Measurements from ENCODE around the gene CYBB. TPM values are rescaled to one million over a fixed set of nuclear protein-coding genes. Genes with fewer than 3 reads are reported as not detected.

The CYBB gene
- polyA plus RNA-seq, 1 of the 3 experiments (the other 2 are of a cell fraction) = not detected

DNA sequence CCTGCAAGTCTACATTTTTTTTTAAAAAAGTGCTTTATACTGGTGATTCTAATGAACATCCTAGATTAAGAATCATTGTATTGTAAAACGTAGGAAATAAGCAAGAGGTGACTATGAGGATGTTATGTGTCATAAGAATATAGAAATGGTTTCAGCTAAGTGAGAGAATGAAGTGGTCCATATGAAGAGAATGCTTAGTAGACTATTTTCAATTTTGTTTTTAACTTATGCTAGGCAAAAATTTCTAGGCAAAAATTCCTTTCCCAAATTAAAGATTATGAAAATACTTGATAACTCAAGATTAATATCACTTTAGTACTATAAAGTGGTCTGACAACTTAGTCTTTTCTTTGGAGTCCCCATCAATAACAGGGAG lies 66.7 kb downstream of the CYBB start:
- Histone ChIP-seq H3K4me1 (ENCODE audit: control insufficient read depth in 1 of 2, insufficient read depth in 2 of 2, low read depth in 1 of 2, low read length in 1 of 2) (no peaks in the 10 kb centered on the region; a peak in 1 of 4 replicates), H3K9me3 (no peaks in the 10 kb centered on the region), H3K27ac (ENCODE audit: low read depth in 2 of 2, low read length in 1 of 2) (peak overlapping the region in 1 of 2 experiments; percentile 42; a peak in 1 of 4 replicates), H3K4me3 (ENCODE audit: low read depth in 2 of 2, low read length in 1 of 2) (peak overlapping the region; percentile 56 to 66; a peak in 3 of 4 replicates), H2AFZ (ENCODE audit: low read depth) (peak overlapping the region; percentile 82; the same call in 1 of the 2 replicates), H3F3A (replicated peaks; ENCODE audit: insufficient read depth) (no peaks in the 10 kb centered on the region), H4K20me1 (ENCODE audit: insufficient read depth) (no peaks in the 10 kb centered on the region), H3K36me3 (replicated peaks in 1 of 2; ENCODE audit: control insufficient read depth in 1 of 2, insufficient read depth in 2 of 2, low read length in 1 of 2) (peaks cover 0 to under 1% of the 10 kb centered on the region in 2 experiments), H3K9ac (peak overlapping the region; percentile 77), H3K27me3 (ENCODE audit: insufficient read depth) (no peaks in the 10 kb centered on the region), H3K4me2 (peak overlapping the region; percentile 77), H3K9me2 (no peaks in the 10 kb centered on the region), H3K79me2 (ENCODE audit: insufficient read depth) (no peaks in the 10 kb centered on the region; the same call in 1 of the 2 replicates)
- no peak for DNase-seq
- WGBS (ENCODE audit: low lambda C conversion rate) = 34% methylated on average over 1 of the region's 1 CpG
- POLR2A ChIA-PET = no interaction called here
- TF ChIP-seq, protein P1, sequence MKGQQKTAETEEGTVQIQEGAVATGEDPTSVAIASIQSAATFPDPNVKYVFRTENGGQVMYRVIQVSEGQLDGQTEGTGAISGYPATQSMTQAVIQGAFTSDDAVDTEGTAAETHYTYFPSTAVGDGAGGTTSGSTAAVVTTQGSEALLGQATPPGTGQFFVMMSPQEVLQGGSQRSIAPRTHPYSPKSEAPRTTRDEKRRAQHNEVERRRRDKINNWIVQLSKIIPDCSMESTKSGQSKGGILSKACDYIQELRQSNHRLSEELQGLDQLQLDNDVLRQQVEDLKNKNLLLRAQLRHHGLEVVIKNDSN (IDR thresholded peaks at IDR 0.05; ENCODE audit: borderline replicate concordance, low read depth) = no peak
- TF ChIP-seq MEF2A (IDR thresholded peaks at IDR 0.05; ENCODE audit: borderline replicate concordance, low read depth) (no peak), CTCF (IDR thresholded peaks at IDR 0.05) (no peak), RXRA (IDR thresholded peaks at IDR 0.05; ENCODE audit: borderline replicate concordance, low read depth) (no peak), TCF12 (IDR thresholded peaks at IDR 0.05) (no peak), ELF1 (IDR thresholded peaks at IDR 0.05) (no peak), USF2 (IDR thresholded peaks at IDR 0.05; ENCODE audit: borderline replicate concordance, low read depth, low read length) (no peak), MXI1 (IDR thresholded peaks at IDR 0.05; ENCODE audit: low read depth, low read length) (no peak), SIN3A (IDR thresholded peaks at IDR 0.05; ENCODE audit: borderline replicate concordance, low read depth, low read length) (no peak), ZBTB33 (IDR thresholded peaks at IDR 0.05; ENCODE audit: borderline replicate concordance, low read depth) (no peak), GABPA (IDR thresholded peaks at IDR 0.05; ENCODE audit: low read depth) (no peak), NRF1 (IDR thresholded peaks at IDR 0.05; ENCODE audit: low read depth, low read length) (no peak)
- CTCF ChIA-PET = no interaction called here

Data from SK-N-SH (cell line).